GM23338 (cell line): ENCODE measurements around the gene URI1. TPM values are rescaled to one million over a fixed set of nuclear protein-coding genes. Genes with fewer than 3 reads are reported as not detected.

Source experiments
- ATAC-seq: fragments of 200-7000 bp; cut with Tn5 transposase; 3 replicates; pipeline ENCODE4 v1.9.1; 2020
- DNase-seq: peaks from one replicate; pipeline ENCODE4 v3.0.0-alpha.2; 2015; ENCODE audit warnings: low spot score
- H2AFZ ChIP-seq: fragments of 200-600 bp; sonication (generic); 2 replicates; pipeline ENCODE4 v1.8.0; 2016; ENCODE audit warnings: antibody characterized with exemption, mild to moderate bottlenecking, moderate library complexity
- H3F3A ChIP-seq: fragments of 200-600 bp; sonication (generic); replicated peaks from 2 replicates; pipeline ENCODE4 v1.8.0; 2017; ENCODE audit warnings: antibody characterized with exemption, mixed run types, low read depth
- H3K27ac ChIP-seq: fragments of 200-600 bp; sonication (generic); 2 replicates; pipeline ENCODE4 v1.6.1; 2016; ENCODE audit warnings: low read depth
- H3K27me3 ChIP-seq: fragments of 200-600 bp; sonication (generic); 2 replicates; pipeline ENCODE4 v1.8.0; 2016; ENCODE audit warnings: mild to moderate bottlenecking, mixed run types, moderate library complexity; ENCODE audit not compliant: insufficient read depth
- H3K36me3 ChIP-seq: fragments of 200-600 bp; sonication (generic); 2 replicates; pipeline ENCODE4 v1.8.0; 2016; ENCODE audit warnings: mild to moderate bottlenecking; ENCODE audit not compliant: insufficient read depth
- H3K4me1 ChIP-seq: fragments of 200-600 bp; sonication (generic); 2 replicates; pipeline ENCODE4 v1.8.0; 2016; ENCODE audit warnings: mild to moderate bottlenecking, moderate library complexity; ENCODE audit not compliant: insufficient read depth
- H3K4me2 ChIP-seq: fragments of 200-600 bp; sonication (generic); 2 replicates; pipeline ENCODE4 v1.7.1; 2017; ENCODE audit warnings: mixed run types
- H3K4me3 ChIP-seq: fragments of 200-600 bp; sonication (generic); 2 replicates; pipeline ENCODE4 v1.6.1; 2016; ENCODE audit warnings: mixed run types
- H3K79me2 ChIP-seq: fragments of 200-600 bp; sonication (generic); replicated peaks from 2 replicates; pipeline ENCODE4 v1.8.0; 2017; ENCODE audit warnings: mild to moderate bottlenecking; ENCODE audit not compliant: insufficient read depth
- H3K9me2 ChIP-seq: fragments of 200-600 bp; sonication (generic); 2 replicates; pipeline ENCODE4 v1.8.0; 2017; ENCODE audit not compliant: insufficient read depth
- H4K20me1 ChIP-seq: fragments of 200-600 bp; sonication (generic); replicated peaks from 2 replicates; pipeline ENCODE4 v1.8.0; 2017; ENCODE audit warnings: mild to moderate bottlenecking; ENCODE audit not compliant: insufficient read depth
- H3K27ac Mint-ChIP-seq: 2 replicates; pipeline ENCODE4 v1.8.0; 2020; ENCODE audit warnings: inconsistent platforms, mild to moderate bottlenecking, moderate library complexity, mixed read lengths
- H3K27me3 Mint-ChIP-seq: 3 replicates; pipeline ENCODE4 v1.8.0; 2022; ENCODE audit warnings: low read depth, mild to moderate bottlenecking, moderate library complexity, mixed read lengths, inconsistent platforms; ENCODE audit not compliant: insufficient read depth, poor library complexity
- H3K36me3 Mint-ChIP-seq: 3 replicates; pipeline ENCODE4 v1.8.0; 2021; ENCODE audit warnings: low read depth, mild to moderate bottlenecking, inconsistent platforms, moderate library complexity, mixed read lengths
- H3K4me1 Mint-ChIP-seq: 3 replicates; pipeline ENCODE4 v1.8.0; 2020; ENCODE audit warnings: mild to moderate bottlenecking, inconsistent platforms, mixed read lengths
- H3K4me3 Mint-ChIP-seq: 3 replicates; pipeline ENCODE4 v1.8.0; 2021; ENCODE audit warnings: moderate library complexity, mild to moderate bottlenecking, inconsistent platforms, mixed read lengths
- H3K9me3 Mint-ChIP-seq: 3 replicates; pipeline ENCODE4 v1.8.0; 2020; ENCODE audit warnings: moderate library complexity, mild to moderate bottlenecking, inconsistent platforms, mixed read lengths
- CREB1 ChIP-seq: fragments of 250-450 bp; sonication (Bioruptor Pico); IDR thresholded peaks from 2 replicates; pipeline ENCODE4 v1.5.0; 2020; ENCODE audit warnings: low read depth, mild to moderate bottlenecking, moderate library complexity
- CTCF ChIP-seq, 2 experiments: fragments of 200-600 bp in 1 of 2; sonication (generic) in 1 of 2; conservative IDR thresholded peaks; 2 replicates each; pipeline versions ENCODE4 v1.5.1 to v1.6.1; 2016 to 2017; ENCODE audit warnings: antibody characterized with exemption in 2 of 2, low read depth in 2 of 2, mild to moderate bottlenecking in 2 of 2, moderate library complexity in 1 of 2
- EZH2 ChIP-seq: fragments of 200-600 bp; sonication (generic); IDR thresholded peaks from one replicate; pipeline ENCODE4 v1.8.0; 2017; ENCODE audit warnings: antibody characterized with exemption, mild to moderate bottlenecking, low read depth; ENCODE audit not compliant: unreplicated experiment
- EZH2phosphoT487 ChIP-seq: fragments of 200-600 bp; sonication (generic); IDR thresholded peaks from one replicate; pipeline ENCODE4 v1.8.1; 2018; ENCODE audit warnings: antibody characterized with exemption; ENCODE audit not compliant: unreplicated experiment
- JUNB ChIP-seq: IDR thresholded peaks from one replicate; pipeline ENCODE4 v1.6.1; 2016; ENCODE audit warnings: antibody characterized with exemption; ENCODE audit not compliant: unreplicated experiment
- NANOG ChIP-seq: IDR thresholded peaks from 2 replicates; pipeline ENCODE4 v1.6.1; 2016; ENCODE audit warnings: antibody characterized with exemption, borderline replicate concordance
- POLR2AphosphoS5 ChIP-seq: IDR thresholded peaks from 2 replicates; pipeline ENCODE4 v1.6.1; 2016; ENCODE audit warnings: antibody characterized with exemption, low read depth
- STAT1 ChIP-seq: IDR thresholded peaks from one replicate; pipeline ENCODE4 v1.6.1; 2016; ENCODE audit warnings: antibody characterized with exemption; ENCODE audit not compliant: unreplicated experiment
- ZNF114 ChIP-seq: fragments of 250-450 bp; sonication (Bioruptor Pico); IDR thresholded peaks from 2 replicates; pipeline ENCODE4 v1.5.0; 2020; ENCODE audit warnings: mild to moderate bottlenecking, moderate library complexity
- ZNF462 ChIP-seq: fragments of 250-450 bp; sonication (Bioruptor Pico); IDR thresholded peaks from 2 replicates; pipeline ENCODE4 v1.5.0; 2020; ENCODE audit warnings: mild to moderate bottlenecking, moderate library complexity
- polyA plus RNA-seq: library from polyadenylated mRNA; unstranded; fragments of >200 nt; fragmentation: Nextera tagmentation; extraction: Ambion mirVana; gene quantifications from 2 replicates; pipeline ENCODE4 v1.2.1, GENCODE V29; 2016
- total RNA-seq: library from RNA; depleted of rRNA; stranded (reverse); fragments of >200 nt; shearing (Covaris generic); gene quantifications from 2 replicates; pipeline ENCODE4 v1.2.3, GENCODE V29; 2014
- TF ChIP-seq, protein P1 (sequence below): IDR thresholded peaks from one replicate; pipeline ENCODE4 v1.6.1; 2018; ENCODE audit warnings: antibody characterized with exemption; ENCODE audit not compliant: unreplicated experiment
- TF ChIP-seq, protein P2 (sequence below): IDR thresholded peaks from 2 replicates; pipeline ENCODE4 v1.6.1; 2016; ENCODE audit warnings: antibody characterized with exemption

URI1 gene
- total and polyA plus RNA-seq, 2 experiments from 2014 or later: 27.6 to 68.4 TPM

GRCh38 chr19:29940971-29941585, 961 bp upstream of the URI1 start:
- Histone ChIP-seq H3K4me1 (peaks cover 14% of the 10 kb centered on the region), H3K4me2 (peak overlapping the region; percentile 55), H3K36me3 (no peaks in the 10 kb centered on the region), H3F3A (no peaks in the 10 kb centered on the region), H3K27ac (no peak overlapping the region), H3K4me3 (peak overlapping the region; percentile 74; the same call in 1 of the 2 replicates), H3K27me3 (peaks cover 10% of the 10 kb centered on the region; the same call in 1 of the 2 replicates), H3K9me2 (no peaks in the 10 kb centered on the region; the same call in 1 of the 2 replicates), H4K20me1 (peaks cover 9% of the 10 kb centered on the region; the same call in 1 of the 2 replicates), H3K79me2 (peaks cover 34% of the 10 kb centered on the region), H2AFZ (peak overlapping the region; percentile 89)
- Mint-ChIP-seq H3K27me3 (peaks cover 20% of the 10 kb centered on the region), H3K27ac (no peak overlapping the region), H3K4me1 (peaks cover 24% of the 10 kb centered on the region), H3K9me3 (peaks cover 9% of the 10 kb centered on the region; the same call in 2 of the 3 replicates), H3K4me3 (peak overlapping the region; percentile 76), H3K36me3 (peaks cover 5% of the 10 kb centered on the region; the same call in 2 of the 3 replicates)
- no peak for ATAC-seq
- no peak for DNase-seq
- no peak for TF ChIP-seq JUNB
- no peak for TF ChIP-seq POLR2AphosphoS5
- TF ChIP-seq ZNF114: no peak
- TF ChIP-seq EZH2phosphoT487: no peak
- no peak for TF ChIP-seq CTCF (conservative IDR thresholded peaks at IDR 0.05; ENCODE audit: low read depth in 2 of 2)
- TF ChIP-seq, protein P1, sequence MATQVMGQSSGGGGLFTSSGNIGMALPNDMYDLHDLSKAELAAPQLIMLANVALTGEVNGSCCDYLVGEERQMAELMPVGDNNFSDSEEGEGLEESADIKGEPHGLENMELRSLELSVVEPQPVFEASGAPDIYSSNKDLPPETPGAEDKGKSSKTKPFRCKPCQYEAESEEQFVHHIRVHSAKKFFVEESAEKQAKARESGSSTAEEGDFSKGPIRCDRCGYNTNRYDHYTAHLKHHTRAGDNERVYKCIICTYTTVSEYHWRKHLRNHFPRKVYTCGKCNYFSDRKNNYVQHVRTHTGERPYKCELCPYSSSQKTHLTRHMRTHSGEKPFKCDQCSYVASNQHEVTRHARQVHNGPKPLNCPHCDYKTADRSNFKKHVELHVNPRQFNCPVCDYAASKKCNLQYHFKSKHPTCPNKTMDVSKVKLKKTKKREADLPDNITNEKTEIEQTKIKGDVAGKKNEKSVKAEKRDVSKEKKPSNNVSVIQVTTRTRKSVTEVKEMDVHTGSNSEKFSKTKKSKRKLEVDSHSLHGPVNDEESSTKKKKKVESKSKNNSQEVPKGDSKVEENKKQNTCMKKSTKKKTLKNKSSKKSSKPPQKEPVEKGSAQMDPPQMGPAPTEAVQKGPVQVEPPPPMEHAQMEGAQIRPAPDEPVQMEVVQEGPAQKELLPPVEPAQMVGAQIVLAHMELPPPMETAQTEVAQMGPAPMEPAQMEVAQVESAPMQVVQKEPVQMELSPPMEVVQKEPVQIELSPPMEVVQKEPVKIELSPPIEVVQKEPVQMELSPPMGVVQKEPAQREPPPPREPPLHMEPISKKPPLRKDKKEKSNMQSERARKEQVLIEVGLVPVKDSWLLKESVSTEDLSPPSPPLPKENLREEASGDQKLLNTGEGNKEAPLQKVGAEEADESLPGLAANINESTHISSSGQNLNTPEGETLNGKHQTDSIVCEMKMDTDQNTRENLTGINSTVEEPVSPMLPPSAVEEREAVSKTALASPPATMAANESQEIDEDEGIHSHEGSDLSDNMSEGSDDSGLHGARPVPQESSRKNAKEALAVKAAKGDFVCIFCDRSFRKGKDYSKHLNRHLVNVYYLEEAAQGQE: no peak
- TF ChIP-seq EZH2: no peak
- TF ChIP-seq NANOG: no peak
- no peak for TF ChIP-seq ZNF462 (CRISPR knock-in tag)
- TF ChIP-seq STAT1: no peak
- TF ChIP-seq, protein P2, sequence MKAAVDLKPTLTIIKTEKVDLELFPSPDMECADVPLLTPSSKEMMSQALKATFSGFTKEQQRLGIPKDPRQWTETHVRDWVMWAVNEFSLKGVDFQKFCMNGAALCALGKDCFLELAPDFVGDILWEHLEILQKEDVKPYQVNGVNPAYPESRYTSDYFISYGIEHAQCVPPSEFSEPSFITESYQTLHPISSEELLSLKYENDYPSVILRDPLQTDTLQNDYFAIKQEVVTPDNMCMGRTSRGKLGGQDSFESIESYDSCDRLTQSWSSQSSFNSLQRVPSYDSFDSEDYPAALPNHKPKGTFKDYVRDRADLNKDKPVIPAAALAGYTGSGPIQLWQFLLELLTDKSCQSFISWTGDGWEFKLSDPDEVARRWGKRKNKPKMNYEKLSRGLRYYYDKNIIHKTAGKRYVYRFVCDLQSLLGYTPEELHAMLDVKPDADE: no peak
- TF ChIP-seq CREB1 (CRISPR knock-in tag): no peak
